Thyroid gland (tissue), 4 donors: ENCODE data around the gene CIB2. TPM values are rescaled to one million over a fixed set of nuclear protein-coding genes. Genes with fewer than 3 reads are reported as not detected.

Experiments
- DNase-seq, 2 donors: peaks; one replicate each; pipeline ENCODE4 v3.0.0-alpha.2; 2019
- H3K27ac ChIP-seq, 3 donors: fragments of 200-600 bp; sonication (generic); 1 replicate in 2 of 3; 2 replicates in 1 of 3; pipeline ENCODE4 v1.5.1; 2016 to 2019; ENCODE audit warnings: mild to moderate bottlenecking in 1 of 3, moderate library complexity in 1 of 3
- H3K27me3 ChIP-seq: fragments of 200-600 bp; sonication (generic); one replicate; pipeline ENCODE4 v1.5.1; 2019
- H3K36me3 ChIP-seq, 2 donors: fragments of 200-600 bp; sonication (generic); one replicate each; pipeline ENCODE4 v1.5.1; 2016 to 2019
- H3K4me1 ChIP-seq, 2 donors: fragments of 200-600 bp; sonication (generic); one replicate each; pipeline ENCODE4 v1.5.1; 2017 to 2019
- H3K4me3 ChIP-seq, 3 donors: fragments of 200-600 bp; sonication (generic); replicated peaks in 1 of 3; 1 replicate in 2 of 3; 2 replicates in 1 of 3; pipeline ENCODE4 v1.5.1; 2016; ENCODE audit warnings: mild to moderate bottlenecking in 1 of 3
- H3K9me3 ChIP-seq: fragments of 200-600 bp; sonication (generic); one replicate; pipeline ENCODE4 v1.5.1; 2017
- POLR2A ChIP-seq, 2 donors: fragments of 450-650 bp; IDR thresholded peaks; one replicate each; pipeline ENCODE4 v1.6.1; 2017; ENCODE audit warnings: antibody characterized with exemption in 2 of 2, mild to moderate bottlenecking in 2 of 2, moderate library complexity in 1 of 2
- WGBS, 2 donors: methylation state at CpG; one replicate each; pipeline ENCODE4 v1.1.5; 2017; 5-methylcytosine and 5-hydroxymethylcytosine counted together
- intact Hi-C: fragments of 100-400 bp; cut with DNase I; formaldehyde crosslinking; loops from one replicate; pipeline ENCODE4 v1.15.1; 2023
- total RNA-seq, 4 donors: library from RNA; depleted of rRNA; stranded (reverse); fragments of >200 nt; gene quantifications; one replicate each; pipeline ENCODE4 v1.2.3, GENCODE V29; 2016
- TF ChIP-seq, protein P1 (sequence below), 6 experiments: fragments of 200-600 bp in 3 of 6; fragments of 450-650 bp in 3 of 6; sonication (generic) in 3 of 6; IDR thresholded peaks; one replicate each; pipeline ENCODE4 v1.5.1; 2016 to 2019; ENCODE audit warnings: antibody characterized with exemption in 6 of 6, mild to moderate bottlenecking in 2 of 6, inconsistent platforms in 1 of 6, moderate library complexity in 1 of 6

CIB2 gene
- total RNA-seq, 4 donors from 2014 or later: 4.1 to 7.5 (median 4.9) TPM

DNA sequence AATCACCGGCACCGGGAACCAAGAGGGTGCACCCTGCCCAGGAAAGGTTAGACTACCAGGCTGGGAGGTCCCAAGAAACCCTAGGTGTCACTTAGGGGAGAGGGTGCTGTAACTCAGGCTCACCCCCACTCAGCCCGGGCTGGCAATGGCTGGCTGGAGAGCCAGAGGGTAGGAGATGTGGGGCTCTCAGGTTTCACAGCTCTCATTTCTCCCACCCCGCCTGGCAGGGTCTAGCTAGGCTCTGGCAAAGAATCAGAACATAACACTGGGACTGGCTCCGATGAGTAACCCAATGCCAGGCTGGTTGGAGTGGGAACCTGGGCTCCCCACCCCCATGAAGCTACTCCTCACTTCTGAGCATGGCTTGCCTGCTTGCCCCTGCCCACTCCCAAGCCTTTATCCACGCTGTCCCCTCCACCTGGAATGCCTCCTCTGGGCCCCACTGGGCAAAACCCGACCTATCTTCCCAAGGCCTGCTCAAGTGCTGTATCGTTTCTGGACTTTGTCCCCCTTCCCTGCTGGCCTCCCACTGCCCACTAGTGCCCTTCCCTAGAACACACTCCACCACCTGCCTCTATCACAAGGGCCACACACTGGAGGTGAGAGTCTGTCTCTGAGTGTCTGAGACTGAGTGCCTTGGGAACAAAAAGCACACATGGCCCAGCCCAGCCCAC is 2.0 kb downstream of the CIB2 start:
- 77 to 79% methylated on average over 6 to 7 of the region's 8 CpGs for WGBS, 2 donors
- H3K27ac ChIP-seq: no peak overlapping the region
- no peaks in the 10 kb centered on the region for H3K36me3 ChIP-seq
- H3K4me3 ChIP-seq: no peak overlapping the region
- no peaks in the 10 kb centered on the region for H3K9me3 ChIP-seq
- H3K27me3 ChIP-seq: no peaks in the 10 kb centered on the region
- no peak for TF ChIP-seq POLR2A (IDR thresholded peaks at IDR 0.05)
- TF ChIP-seq, protein P1, sequence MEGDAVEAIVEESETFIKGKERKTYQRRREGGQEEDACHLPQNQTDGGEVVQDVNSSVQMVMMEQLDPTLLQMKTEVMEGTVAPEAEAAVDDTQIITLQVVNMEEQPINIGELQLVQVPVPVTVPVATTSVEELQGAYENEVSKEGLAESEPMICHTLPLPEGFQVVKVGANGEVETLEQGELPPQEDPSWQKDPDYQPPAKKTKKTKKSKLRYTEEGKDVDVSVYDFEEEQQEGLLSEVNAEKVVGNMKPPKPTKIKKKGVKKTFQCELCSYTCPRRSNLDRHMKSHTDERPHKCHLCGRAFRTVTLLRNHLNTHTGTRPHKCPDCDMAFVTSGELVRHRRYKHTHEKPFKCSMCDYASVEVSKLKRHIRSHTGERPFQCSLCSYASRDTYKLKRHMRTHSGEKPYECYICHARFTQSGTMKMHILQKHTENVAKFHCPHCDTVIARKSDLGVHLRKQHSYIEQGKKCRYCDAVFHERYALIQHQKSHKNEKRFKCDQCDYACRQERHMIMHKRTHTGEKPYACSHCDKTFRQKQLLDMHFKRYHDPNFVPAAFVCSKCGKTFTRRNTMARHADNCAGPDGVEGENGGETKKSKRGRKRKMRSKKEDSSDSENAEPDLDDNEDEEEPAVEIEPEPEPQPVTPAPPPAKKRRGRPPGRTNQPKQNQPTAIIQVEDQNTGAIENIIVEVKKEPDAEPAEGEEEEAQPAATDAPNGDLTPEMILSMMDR (IDR thresholded peaks at IDR 0.05): no peak
- peak; percentile 18 to 30 for DNase-seq
- H3K4me1 ChIP-seq: peaks cover 7 to 8% of the 10 kb centered on the region in 2 donors
- intact Hi-C loops: no loop called here

DNA sequence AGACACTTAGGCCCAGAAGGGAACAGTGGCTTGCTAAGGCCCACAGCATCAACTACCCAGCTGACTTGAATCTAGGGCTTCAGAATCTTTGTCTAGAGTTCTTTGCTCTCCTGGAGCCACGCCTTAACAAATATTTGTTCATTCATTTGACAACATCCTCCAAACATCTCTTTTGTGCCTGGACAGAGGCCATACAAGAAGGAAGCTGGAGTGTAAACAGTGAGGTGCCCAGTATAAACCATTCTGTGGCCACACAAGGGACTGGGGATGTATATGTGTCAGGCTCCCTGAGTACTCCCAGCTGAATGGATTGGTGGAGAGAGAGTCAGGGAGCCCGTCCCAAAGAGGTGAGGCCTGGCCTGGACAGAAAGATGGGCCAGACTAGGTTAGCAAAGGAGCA is 3.4 kb downstream of the CIB2 start:
- DNase-seq: no peak
- no peaks in the 10 kb centered on the region for H3K36me3 ChIP-seq
- intact Hi-C loops: no loop called here
- H3K27ac ChIP-seq: no peak overlapping the region
- H3K9me3 ChIP-seq: no peaks in the 10 kb centered on the region
- no peak overlapping the region for H3K4me3 ChIP-seq
- TF ChIP-seq POLR2A (IDR thresholded peaks at IDR 0.05): no peak
- TF ChIP-seq, protein P1 (IDR thresholded peaks at IDR 0.05): no peak
- peaks cover 7 to 8% of the 10 kb centered on the region in 2 donors for H3K4me1 ChIP-seq
- H3K27me3 ChIP-seq: no peaks in the 10 kb centered on the region
- WGBS, 2 donors: 81 to 90% methylated on average over 2 of the region's 2 CpGs

DNA sequence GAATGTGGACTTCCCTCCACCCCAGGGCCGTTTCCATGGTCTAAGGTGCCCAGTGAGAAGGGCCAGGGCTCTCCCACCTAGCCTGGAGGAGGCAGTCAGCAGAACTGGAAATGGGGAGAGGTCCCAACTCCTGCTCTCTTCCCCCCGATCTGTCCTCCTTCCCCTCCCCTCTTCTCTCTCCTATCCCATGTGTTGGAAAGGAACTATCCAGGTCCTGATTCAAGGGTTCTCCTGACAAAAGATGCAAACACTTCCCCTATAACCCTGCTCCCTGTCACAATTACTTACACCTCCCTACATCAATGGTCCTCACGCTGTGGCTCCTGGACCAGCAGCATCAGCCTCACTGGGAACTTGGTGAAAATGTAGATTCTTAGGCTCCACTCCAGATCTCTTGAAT is 6.0 kb downstream of the CIB2 start:
- H3K27me3 ChIP-seq: no peaks in the 10 kb centered on the region
- H3K9me3 ChIP-seq: no peaks in the 10 kb centered on the region
- no peak overlapping the region for H3K4me3 ChIP-seq
- H3K36me3 ChIP-seq: no peaks in the 10 kb centered on the region
- 89 to 91% methylated on average over 3 of the region's 3 CpGs for WGBS, 2 donors
- intact Hi-C loops: no loop called here
- no peak overlapping the region for H3K27ac ChIP-seq
- TF ChIP-seq, protein P1 (IDR thresholded peaks at IDR 0.05): no peak
- TF ChIP-seq POLR2A (IDR thresholded peaks at IDR 0.05): no peak
- H3K4me1 ChIP-seq: no peaks in the 10 kb centered on the region
- no peak for DNase-seq

DNA sequence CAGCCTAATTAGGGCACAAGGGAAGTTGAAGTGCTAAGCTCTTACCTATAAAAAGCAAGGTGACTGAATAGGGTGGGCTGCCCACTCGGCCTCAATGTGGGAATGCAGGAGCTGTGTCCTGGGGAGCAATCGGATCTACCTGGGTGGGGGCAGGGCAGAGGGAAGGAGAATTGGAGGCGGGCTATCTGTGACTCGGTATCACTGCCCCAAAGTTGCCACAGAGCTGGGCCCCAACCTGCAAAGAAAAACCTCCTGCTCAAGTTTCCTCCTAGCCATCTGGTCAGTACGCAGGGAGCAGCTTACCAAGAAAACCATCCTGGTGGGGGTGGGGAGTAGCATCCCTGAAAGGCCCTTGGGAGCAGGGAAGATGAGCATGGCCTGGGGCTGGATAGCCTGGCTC is 10.7 kb downstream of the CIB2 start:
- no peak for DNase-seq

DNA sequence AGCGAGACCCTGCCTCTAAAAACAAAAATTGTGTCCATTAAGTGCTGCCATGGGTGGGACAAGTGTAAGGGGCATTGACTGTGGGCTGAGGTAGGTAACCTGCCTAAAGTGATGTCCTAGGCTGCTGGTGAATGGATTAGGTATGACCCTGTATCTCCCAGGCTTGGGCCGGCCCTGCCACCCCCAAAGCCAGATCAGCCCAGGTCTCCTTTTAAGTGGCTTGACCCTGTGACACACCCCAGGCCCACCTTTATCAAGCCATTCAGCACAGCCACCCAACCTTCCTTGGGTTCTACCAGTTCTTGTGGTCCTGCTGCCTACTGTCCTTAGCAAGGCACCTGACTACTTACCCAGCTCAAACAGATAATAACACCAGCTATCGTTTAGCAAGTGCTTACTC is 18.7 kb downstream of the CIB2 start:
- H3K27ac ChIP-seq: no peak overlapping the region
- WGBS, 2 donors: 84 to 86% methylated on average over 3 of the region's 3 CpGs
- H3K27me3 ChIP-seq: no peaks in the 10 kb centered on the region
- intact Hi-C loops: loop anchor here (2.0 to 5.0 kb wide), 2 partner anchors 80 to 128 kb away; no protein-coding TSS in a partner anchor
- DNase-seq: no peak
- H3K4me3 ChIP-seq: no peak overlapping the region
- H3K4me1 ChIP-seq: no peaks in the 10 kb centered on the region
- no peaks in the 10 kb centered on the region for H3K36me3 ChIP-seq
- TF ChIP-seq POLR2A (IDR thresholded peaks at IDR 0.05): no peak
- TF ChIP-seq, protein P1 (IDR thresholded peaks at IDR 0.05): no peak
- no peaks in the 10 kb centered on the region for H3K9me3 ChIP-seq

More for the DNA sequence above, 10.7 kb downstream of the CIB2 start:
- no peaks in the 10 kb centered on the region for H3K9me3 ChIP-seq
- H3K4me3 ChIP-seq: no peak overlapping the region
- H3K27ac ChIP-seq: no peak overlapping the region
- no peaks in the 10 kb centered on the region for H3K36me3 ChIP-seq
- H3K4me1 ChIP-seq: no peaks in the 10 kb centered on the region
- TF ChIP-seq POLR2A (IDR thresholded peaks at IDR 0.05): no peak
- TF ChIP-seq, protein P1 (IDR thresholded peaks at IDR 0.05): no peak
- intact Hi-C loops: no loop called here
- no peaks in the 10 kb centered on the region for H3K27me3 ChIP-seq
- 73 to 79% methylated on average over 5 of the region's 5 CpGs for WGBS, 2 donors
